ENCODE data around the gene VPS26C.

VPS26C gene

GRCh38 chr21:37263827-37264600 lies 3.1 kb downstream of the VPS26C start:
- DNase-seq = no peak

GRCh38 chr21:37259426-37259825 lies 7.7 kb downstream of the VPS26C start:
- no peak for DNase-seq

- peak; percentile 42 to 54 (median 48) for DNase-seq
Measured at GRCh38 chr21:37257967-37258877, 8.9 kb downstream of the VPS26C start.

GRCh38 chr21:37257511-37257966 lies 9.6 kb downstream of the VPS26C start:
- DNase-seq = no peak

- no peak for DNase-seq
Measured at GRCh38 chr21:37253991-37254390, 13.1 kb downstream of the VPS26C start.

- DNase-seq = no peak
Measured at GRCh38 chr21:37251294-37251634, 15.9 kb downstream of the VPS26C start.

GRCh38 chr21:37249112-37249904 lies 17.8 kb downstream of the VPS26C start:
- DNase-seq = no peak

GRCh38 chr21:37248298-37248697 lies 18.8 kb downstream of the VPS26C start:
- DNase-seq = no peak

GRCh38 chr21:37245151-37245550 lies 22.0 kb downstream of the VPS26C start:
- DNase-seq = no peak

GRCh38 chr21:37244501-37245095 lies 22.5 kb downstream of the VPS26C start:
- DNase-seq = no peak

- DNase-seq = no peak
Measured at GRCh38 chr21:37243961-37244360, 23.2 kb downstream of the VPS26C start.

GRCh38 chr21:37241426-37241825 lies 25.7 kb downstream of the VPS26C start:
- DNase-seq = no peak

- no peak for DNase-seq
Measured at GRCh38 chr21:37240978-37241377, 26.2 kb downstream of the VPS26C start.

- no peak for DNase-seq
Measured at GRCh38 chr21:37237764-37238163, 29.4 kb downstream of the VPS26C start.

GRCh38 chr21:37237346-37237745 lies 29.8 kb downstream of the VPS26C start:
- no peak for DNase-seq

GRCh38 chr21:37233551-37234146 lies 33.5 kb downstream of the VPS26C start:
- no peak for DNase-seq

GRCh38 chr21:37232274-37233018 lies 34.7 kb downstream of the VPS26C start:
- no peak for DNase-seq

- no peak for DNase-seq
Measured at GRCh38 chr21:37231671-37232070, 35.5 kb downstream of the VPS26C start.

GRCh38 chr21:37231249-37231645 lies 35.9 kb downstream of the VPS26C start:
- DNase-seq = no peak

- DNase-seq = no peak
Measured at GRCh38 chr21:37230632-37231248, 36.4 kb downstream of the VPS26C start.

GRCh38 chr21:37228003-37228400 lies 39.1 kb downstream of the VPS26C start:
- DNase-seq = no peak
